Measurements from ENCODE around the gene CPLANE1. TPM values are rescaled to one million over a fixed set of nuclear protein-coding genes. Genes with fewer than 3 reads are reported as not detected.

CPLANE1 gene
- total RNA-seq, result 52.9 and 53.7 TPM in 2 replicates

DNA sequence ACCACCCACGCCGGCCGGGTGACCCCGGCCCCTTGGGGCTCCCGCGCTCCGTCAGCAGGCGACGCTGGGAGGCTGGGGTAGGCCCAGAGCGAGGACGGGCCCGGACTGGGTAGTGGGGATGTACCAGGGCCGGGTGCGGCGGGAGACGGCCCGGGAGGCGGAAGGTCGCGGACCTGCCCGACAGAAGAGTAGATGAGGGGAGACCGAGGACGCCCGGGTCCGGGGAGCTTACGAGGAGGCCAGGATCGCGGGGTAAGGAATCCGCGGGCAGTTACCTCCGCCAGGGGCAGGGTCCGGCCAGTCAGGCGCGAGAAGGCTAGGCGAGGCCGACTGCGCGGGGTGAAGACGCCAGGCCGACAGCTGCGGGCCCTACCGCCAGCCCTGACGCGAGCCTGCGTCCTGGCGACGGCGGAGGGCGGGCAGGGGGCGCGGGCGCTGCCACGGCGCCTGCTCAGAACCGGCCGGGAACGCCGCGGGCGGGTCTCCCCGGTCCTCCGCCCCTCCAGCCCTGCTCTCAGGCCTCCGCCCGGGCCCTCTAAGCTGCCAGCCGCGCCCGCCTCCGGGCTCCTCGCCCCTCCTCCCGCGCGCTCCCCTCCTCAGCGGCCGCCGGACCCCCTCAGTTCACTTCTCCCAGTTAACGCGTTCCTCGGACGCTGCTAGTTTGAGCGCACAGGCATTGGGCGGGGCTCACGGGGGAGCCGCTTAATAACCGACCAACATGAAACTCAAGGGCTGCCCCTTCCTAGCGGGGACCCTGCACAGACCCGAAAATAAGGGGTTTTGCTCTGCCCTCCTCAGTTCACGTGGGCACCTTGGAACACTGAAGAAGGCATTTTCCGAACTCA is at the start of gene CPLANE1:
CPLANE1 (minus strand) TSS at position 407 of the 845 bp plus-strand sequence. CDS start 1,678 bp downstream, outside the sequence.

Small RNAs within 50 kb of the gene (small RNA-seq; reads per million reads assigned to genes)
- gene C8orf59P2, result not detected

Other genes starting within 250 kb of the CPLANE1 start
- 36.1 and 38.2 TPM in 2 replicates for gene NUP155, start 121.7 kb upstream of the CPLANE1 start, total RNA-seq
- gene WDR70, start 129.9 kb upstream of the CPLANE1 start, total RNA-seq, result 28.9 and 31.9 TPM in 2 replicates